LNCaP clone FGC (cell line): ENCODE results near the gene VDAC2.

Source experiments
- DNase-seq: peaks from one replicate; pipeline ENCODE4 v3.0.0-alpha.2; 2011; ENCODE audit warnings: low read depth
- H3K4me3 ChIP-seq: 2 replicates; pipeline ENCODE4 v1.5.1; 2011; ENCODE audit warnings: mild to moderate bottlenecking, low read depth, low read length, control low read depth
- CTCF ChIP-seq: IDR thresholded peaks from 2 replicates; pipeline ENCODE4 v1.5.1; 2012; ENCODE audit warnings: mild to moderate bottlenecking; ENCODE audit not compliant: control insufficient read depth, insufficient read depth; ENCODE audit errors: extremely low read depth

VDAC2 gene

GRCh38 chr10:75223507-75223906, 12.9 kb downstream of the VDAC2 start:
- no peak for TF ChIP-seq CTCF
- no peak overlapping the region for H3K4me3 ChIP-seq
- no peak for DNase-seq

GRCh38 chr10:75226095-75226494, 15.5 kb downstream of the VDAC2 start:
- no peak for TF ChIP-seq CTCF
- DNase-seq: no peak
- H3K4me3 ChIP-seq: no peak overlapping the region

- TF ChIP-seq CTCF: no peak
- H3K4me3 ChIP-seq: no peak overlapping the region
- no peak for DNase-seq
These were observed 16.1 kb downstream of the VDAC2 start for GRCh38 chr10:75226656-75227055.

GRCh38 chr10:75228278-75228677, 17.7 kb downstream of the VDAC2 start:
- no peak overlapping the region for H3K4me3 ChIP-seq
- DNase-seq: no peak
- no peak for TF ChIP-seq CTCF

GRCh38 chr10:75228834-75229233, 18.2 kb downstream of the VDAC2 start:
- no peak for DNase-seq
- H3K4me3 ChIP-seq: no peak overlapping the region
- TF ChIP-seq CTCF: no peak

GRCh38 chr10:75229971-75230370, 19.4 kb downstream of the VDAC2 start:
- H3K4me3 ChIP-seq: no peak overlapping the region
- no peak for TF ChIP-seq CTCF
- DNase-seq: no peak

- no peak overlapping the region for H3K4me3 ChIP-seq
- DNase-seq: no peak
- peak; percentile 91 for TF ChIP-seq CTCF
These were observed 20.0 kb downstream of the VDAC2 start for GRCh38 chr10:75230600-75231038.
